LHCN-M2 (cell line): ENCODE measurements around the gene MON1B. TPM values are rescaled to one million over a fixed set of nuclear protein-coding genes. Genes with fewer than 3 reads are reported as not detected.

Experiments used
- DNase-seq: peaks from one replicate; pipeline ENCODE4 v3.0.0-alpha.2; 2012; ENCODE audit warnings: low read depth
- total RNA-seq: library from RNA; depleted of rRNA; stranded (reverse); fragments of >200 nt; gene quantifications from 2 replicates; pipeline ENCODE4 v1.2.3, GENCODE V29; 2014

The MON1B gene
- total RNA-seq, 1 experiment from 2014 or later = 12.2 TPM

DNA sequence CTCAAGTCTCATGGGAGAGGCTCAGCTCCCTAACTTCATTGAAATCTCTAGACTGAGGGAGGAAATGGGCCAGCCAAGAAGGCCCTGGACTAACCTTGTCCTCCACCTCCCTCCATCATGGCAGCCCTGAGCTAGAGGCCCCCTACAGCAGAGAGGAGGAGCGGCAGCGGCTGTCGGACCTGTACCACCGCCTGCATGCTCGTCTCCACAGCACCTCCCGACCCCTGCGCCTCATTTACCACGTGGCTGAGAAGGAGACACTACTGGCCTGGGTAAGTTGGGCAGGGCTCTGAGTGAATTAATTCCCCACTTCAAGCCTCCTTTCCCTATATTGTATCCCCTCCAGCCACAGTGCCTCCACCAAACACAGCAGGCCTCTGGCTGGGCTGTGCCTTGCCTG, 4.4 kb downstream of the MON1B start:
- DNase-seq = no peak

DNA sequence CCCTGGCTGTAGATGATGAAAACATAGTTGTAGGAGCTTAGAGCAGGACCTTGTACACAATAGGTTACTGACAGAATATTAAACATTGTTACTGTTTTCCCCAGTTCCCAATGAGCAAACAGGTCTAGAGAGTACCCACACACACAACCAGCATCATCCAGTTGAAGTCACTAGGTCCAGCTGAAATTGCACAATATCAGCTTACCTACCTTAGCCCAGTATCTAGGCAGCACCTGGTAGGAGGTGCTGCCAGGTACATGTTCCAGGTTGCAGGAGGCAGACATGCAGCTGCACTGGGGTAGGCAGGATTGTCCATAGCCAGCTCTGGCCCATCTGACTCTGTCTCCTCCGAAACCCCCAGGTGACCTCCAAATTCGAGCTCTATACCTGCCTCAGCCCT, 6.8 kb downstream of the MON1B start:
- DNase-seq = no peak

DNA sequence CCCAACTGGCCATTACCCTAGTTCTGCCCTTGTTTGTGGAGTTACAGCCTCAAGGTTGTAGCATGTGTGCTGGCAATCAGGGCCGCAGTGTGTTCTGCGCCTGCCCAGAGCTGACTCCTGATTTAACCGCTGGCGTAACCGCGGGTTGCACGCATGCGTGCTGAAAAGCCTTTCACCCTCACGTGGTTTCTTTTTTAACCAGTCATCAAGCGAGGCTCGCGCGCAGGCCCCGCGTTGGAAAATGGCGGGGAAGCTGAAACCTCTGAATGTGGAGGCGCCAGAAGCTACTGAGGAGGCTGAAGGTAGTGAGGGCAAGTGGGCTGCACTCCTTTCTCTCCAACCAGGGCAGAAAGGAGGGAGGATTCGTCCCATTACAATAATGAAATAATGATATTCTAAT, 8.2 kb downstream of the MON1B start, which contains the start of gene SYCE1L:
Gene SYCE1L, plus strand, starts transcription at position 198 of the 400 bp plus-strand sequence. Its CDS starts 44 bp downstream, at position 242.
- no peak for DNase-seq

DNA sequence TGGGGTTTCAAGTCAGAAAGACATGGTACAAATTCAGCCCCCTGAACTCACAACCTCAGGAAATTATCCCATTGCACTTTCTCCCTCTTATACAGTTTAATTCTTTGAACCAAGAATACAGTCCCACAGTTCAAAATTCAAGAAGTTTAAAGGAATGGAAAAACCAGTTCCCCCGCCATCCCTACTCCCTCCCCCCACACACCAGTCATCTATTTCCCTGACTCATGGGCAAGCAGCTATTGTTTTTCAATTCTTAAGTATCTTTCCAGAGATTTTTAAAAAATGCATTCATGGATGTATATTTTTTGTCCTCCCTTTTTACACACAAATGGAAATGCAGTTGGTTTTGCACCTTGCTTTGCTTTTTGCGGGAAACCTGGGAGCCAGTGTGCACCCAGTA, 15.5 kb downstream of the MON1B start:
- DNase-seq = no peak

DNA sequence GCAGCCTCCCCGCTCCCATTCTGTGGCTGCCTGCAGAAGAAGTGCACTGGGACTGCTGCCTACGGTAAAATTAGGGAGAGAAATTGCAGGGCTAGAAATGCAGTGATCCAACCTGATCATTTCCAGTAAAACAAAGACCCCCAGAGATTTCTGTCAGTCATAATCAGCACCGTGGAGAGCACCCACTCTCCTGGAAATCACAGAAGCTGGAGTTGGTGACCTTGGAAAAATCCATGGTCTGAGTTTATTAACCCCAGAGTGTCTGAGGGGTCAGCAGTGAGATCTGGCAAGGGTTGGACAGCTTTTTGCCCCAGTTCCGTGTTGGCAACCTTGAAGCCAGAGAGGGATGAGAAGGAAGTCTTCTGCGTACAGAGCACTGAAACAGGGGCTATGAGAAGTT, 16.0 kb downstream of the MON1B start:
- no peak for DNase-seq

DNA sequence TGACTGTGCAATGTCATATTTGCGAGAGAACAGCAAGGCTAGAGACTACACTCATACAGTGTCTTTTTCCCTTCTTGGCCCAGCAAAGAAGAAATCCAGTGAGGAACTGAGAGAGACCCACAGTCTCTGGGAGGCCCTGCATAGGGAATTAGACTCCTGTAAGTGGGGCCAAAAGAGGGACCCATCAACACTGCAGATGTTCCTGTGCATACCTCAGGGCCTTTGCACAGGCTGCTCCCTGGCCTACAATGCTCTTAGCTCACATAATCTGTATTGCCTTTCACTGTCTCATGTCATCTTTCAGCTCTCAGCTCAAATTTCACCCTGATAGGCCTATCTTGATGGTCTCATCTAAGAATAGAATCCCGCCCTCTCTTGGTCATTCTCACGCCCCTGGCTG, 17.4 kb downstream of the MON1B start:
- DNase-seq = no peak

DNA sequence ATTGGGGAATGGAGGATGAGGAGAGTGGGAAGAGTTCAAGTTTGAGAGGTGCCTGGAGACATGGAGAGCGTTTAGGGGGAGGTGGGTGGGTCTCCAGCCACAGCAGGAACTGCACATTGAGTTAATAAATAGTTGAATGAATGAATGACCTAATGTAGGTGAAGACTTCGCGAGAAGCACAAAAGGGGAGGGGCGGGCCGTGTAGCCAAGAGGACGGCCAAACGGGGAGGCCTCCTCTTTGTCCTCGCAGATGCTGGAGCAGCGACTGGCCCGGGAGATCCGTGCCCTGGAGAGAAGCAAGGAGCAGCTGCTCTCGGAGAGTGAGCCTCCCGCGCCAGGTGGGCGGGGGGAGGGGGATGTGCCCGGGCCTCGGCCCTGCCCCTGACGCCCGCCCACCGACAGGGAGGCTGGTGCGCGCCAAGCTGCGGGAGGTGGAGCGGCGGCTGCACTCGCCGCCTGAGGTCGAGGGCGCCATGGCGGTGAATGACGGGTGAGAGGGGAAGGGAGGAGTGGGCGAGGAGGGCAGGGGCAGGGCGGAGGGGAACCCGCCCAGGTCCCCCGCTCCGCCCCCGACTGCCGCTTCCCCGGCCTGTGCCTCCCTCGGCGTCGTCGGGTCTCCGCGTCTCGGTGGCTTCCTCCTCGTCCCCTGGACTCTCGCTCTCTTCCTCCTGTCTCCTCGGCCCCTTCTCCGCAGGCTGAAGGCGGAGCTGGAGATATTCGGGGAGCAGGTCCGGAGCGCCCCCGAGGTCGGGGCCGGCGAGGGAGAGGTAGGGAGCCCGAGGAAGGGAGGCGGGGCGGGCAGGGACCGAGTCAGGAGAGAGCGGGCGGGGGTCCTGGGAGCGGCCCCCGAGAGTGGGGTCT, 21.1 kb downstream of the MON1B start:
- peak; percentile 71 for DNase-seq

DNA sequence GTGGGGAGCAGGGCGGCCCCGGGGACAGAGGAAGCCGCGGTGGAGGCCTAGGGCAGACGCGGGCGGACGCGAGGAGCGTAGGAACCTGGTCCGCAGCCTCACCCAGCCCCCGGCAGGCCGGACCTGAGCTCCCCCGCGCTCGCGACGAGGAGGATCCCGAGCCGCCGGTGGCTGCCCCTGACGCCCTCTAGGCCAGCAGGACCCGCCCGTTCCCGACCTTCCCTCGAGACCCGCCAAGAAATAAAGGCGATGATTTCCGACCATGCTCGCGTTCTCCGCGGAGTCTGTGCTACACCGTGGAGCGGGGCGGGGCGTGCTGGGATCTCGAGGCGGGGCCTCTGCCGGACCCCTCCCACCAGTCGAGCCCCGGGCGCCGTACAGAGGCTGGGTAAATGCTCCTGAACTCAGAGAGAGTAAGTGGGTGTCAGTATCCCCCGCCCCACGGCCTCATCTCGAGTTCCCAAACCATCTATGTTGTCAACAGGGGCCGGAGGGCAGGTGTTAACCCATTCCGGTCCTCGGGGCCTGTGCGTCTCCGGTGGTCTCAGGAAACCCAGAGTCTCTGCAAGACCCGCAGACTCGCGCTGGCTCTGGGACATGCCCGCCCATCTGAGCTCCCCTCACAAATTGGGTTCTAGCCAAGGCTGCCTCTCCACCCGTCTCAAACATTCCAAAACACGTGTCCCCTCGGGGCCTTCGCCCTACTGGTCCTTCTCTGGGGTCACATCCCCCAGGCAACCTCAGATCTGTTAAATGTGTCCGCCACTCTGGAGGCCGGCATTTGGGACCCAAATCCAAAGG, 22.0 kb downstream of the MON1B start:
- peak; percentile 26 for DNase-seq

DNA sequence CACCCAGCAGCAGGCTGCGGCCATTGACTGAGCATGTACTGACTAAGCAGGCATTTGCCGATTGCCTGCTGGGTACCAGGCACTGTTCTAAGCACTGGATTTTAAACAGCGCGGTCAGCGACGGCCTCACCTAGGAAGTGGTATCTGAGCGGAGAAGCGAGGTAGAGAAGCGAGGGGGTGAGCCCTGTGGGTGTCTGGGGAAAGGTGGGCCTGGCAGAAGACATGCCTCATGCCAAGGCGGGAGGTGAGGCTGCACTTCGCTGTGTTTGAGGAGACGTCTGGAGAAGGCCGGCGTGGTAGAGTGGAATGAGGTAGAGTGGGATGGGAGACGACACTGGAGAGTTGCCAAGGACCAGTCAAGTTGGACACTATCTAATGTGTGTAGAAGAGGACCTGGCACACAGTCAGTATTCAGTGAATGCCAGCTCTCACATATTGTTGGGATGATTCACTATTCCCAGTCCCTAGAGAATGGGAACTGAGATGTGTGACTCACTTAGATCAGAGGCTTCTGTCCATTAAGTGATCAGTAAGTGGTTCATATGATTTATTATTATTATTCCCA, 22.6 kb downstream of the MON1B start:
- peak; percentile 95 for DNase-seq

DNA sequence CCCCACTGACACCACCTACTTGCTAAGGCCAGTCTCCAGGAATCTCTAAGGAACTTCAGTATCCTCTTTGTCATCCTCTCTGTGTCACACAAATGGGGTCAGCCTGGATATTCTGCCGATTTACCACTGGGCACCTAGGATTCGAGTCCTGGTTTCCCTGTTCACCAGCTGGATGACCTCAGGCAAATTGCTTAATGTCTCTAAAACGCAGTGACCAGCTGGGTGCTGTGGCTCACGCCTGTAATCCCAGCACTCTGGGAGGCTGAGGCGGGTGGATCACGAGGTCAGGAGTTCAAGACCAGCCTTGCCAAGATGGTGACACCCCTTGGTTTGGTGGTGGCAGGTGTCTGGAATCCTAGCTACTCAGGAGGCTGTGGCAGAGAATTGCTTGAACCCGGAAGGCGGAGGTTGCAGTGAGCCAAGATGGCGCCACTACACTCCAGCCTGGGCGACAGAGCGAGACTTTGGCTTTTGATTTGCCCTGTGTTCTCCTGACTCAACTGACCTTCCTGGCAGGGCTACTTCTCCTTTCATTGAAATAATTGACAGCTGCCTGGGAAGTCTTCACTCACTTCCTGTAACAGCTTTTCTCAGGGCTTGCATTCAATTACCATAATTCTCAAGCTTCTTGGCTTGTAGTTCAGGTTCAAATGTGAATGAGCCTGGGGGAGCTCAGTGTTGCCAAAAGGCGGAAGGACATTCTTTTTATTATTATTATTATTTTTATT, 23.6 kb downstream of the MON1B start:
- no peak for DNase-seq

DNA sequence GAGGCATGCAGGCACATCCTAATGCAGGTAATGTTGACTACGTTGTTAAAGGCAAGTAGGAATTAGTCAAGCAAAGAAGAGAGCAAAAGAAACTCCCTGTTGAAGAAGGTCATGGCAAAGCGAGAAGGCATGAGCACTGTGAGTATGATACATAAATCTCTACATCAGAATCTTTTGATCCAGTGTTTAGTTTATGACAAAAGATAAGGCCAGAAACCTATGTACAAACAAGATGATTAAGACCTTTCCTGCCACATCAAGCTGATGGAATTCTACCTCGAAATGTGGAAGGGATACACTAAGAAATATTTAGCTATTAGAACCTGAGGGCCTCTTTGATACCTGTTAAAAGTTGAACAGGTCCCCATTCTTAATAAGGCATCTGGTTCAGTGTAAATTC, 28.4 kb downstream of the MON1B start:
- no peak for DNase-seq

DNA sequence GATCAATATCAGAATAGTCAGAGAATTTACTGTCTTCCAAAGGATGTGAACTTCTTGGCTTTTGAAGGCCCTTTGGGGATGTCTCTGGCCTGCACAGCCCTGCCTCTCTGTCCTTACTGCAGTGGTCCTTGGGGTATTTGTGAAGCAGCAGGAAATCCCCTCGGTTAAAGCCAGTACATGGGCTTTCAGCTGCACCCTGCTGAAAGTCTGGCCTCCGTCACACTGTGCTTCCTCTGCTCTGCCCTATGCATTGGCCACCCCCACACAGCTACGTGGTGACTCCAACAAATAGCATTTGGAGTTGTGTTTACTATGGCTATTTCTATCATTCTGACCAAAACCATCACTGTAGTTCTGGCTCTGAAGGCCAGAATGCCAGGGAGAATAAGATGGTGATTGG, 29.4 kb downstream of the MON1B start:
- DNase-seq = no peak

DNA sequence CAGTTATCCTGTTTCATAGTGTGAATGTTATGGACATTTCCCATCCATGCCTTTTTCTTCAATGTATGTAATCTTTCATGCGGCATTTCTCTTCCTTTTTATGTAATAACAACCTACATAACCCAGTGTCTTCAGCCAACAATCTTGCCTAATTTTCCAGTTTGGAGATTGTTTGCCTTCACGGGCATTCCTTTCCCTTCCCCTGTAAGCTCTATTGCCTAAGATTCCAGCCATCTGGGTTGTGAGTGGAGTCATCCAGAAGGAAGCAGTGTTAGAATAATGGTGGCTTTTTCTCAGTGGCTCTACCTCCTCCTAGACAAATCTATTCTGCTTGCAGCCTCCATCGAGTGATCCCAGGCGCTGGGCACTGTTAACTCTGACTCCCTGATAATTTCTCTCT, 30.5 kb downstream of the MON1B start:
- DNase-seq = no peak

DNA sequence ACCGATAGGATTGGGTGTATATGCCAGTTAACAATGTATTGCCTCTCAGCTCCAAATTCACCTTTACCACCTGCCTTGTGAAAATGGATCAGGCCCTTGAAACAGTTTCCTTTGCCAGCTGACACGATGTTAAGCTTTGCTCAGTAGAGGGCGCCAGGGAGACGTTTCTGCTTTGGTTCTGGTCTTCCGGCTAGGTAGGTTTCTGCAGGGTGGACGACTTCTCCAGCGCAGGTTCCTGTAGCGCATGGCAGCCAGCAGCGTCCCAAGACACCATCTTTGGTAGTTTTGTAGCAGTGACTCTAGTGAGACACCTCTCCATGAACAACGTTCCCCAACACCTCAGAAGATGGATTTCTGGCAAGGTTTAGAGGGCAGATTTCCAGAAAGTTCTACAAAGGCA, 32.2 kb downstream of the MON1B start:
- DNase-seq = no peak

DNA sequence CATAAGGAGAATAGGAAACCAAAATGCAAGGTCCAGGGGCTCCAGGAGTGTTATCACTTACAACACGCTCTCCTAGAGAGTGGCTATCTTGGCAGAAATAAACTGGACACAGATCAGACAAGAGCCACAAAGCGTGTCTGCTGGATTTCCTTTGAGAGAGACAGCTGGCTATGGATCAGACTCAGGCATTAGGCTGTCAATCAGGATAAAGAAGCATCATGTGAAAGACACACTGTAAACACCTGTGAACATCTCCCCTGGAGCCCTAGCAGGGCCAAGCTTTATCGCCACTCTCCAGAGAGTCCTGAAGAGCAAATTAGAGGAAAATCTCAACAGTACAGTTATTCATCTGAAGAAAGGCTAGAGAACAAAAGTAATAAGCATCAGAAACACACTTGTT, 34.2 kb downstream of the MON1B start:
- no peak for DNase-seq

DNA sequence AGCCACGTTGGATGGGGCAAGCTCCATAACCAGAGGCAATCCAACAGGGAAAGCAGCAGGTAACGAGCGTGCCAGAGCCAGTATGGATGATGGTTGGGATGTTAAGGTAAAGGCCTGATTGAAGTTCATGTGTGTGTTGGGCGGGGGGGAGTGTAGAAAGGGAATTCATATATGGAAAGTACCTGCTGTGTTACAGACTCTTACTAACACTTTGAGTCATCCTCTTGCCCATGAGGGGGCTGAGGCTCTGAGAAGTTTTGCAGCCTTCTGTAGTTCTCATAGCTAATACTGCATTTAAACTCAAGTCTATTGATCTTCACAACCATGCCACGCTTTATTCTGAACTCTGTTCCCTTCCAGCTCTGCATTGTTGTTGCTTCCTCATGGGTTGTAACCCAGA, 36.8 kb downstream of the MON1B start:
- DNase-seq = no peak

DNA sequence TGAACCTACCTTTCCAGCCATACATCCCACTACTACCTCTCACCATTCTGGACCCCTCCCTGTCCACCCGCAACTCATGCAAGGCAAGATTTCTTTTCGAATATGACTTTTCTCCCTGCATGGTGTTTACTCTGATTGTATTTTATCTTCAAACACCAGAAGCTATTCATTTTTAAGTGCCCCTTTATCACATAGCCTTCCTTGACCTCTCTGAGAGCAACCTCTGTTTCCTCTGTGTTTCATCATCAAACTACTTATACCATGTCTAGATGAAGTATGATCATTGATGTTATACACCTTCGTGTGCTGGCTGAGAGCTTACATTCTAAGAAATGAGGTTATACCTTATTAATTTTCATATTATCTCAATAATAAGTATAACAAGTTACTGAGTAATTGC, 40.1 kb downstream of the MON1B start:
- DNase-seq = no peak

DNA sequence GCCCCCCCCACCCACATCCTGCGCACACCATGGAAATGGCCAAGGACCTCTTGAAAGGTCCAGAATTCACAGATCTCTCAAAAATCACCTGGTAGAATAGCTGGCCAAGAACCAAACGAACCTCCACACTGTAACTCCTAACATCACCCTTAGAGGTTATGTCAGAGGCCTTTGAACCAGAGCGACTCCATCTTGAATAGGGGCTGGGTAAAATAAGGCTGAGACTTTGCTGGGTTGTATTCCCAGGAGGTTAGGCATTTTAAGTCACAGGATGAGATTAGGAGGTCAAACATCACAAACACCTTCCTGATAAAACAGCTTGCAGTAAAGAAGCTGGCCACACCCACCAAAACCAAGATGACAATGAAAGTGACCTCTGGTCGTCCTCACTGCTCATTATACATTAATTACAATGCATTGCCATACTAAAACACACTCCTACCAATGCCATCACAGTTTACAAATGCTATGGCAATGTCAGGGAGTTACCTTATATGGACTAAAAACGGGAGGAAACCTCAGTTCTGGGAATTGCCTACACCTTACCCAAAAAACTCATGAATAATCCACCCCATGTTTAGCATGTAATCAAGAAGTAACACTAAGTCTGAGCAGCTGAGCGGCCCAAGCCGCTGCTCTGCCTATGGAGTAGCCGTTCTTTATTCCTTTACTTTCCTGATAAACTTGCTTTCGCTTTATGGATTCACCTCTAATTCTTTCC, 43.0 kb downstream of the MON1B start:
- DNase-seq = no peak

DNA sequence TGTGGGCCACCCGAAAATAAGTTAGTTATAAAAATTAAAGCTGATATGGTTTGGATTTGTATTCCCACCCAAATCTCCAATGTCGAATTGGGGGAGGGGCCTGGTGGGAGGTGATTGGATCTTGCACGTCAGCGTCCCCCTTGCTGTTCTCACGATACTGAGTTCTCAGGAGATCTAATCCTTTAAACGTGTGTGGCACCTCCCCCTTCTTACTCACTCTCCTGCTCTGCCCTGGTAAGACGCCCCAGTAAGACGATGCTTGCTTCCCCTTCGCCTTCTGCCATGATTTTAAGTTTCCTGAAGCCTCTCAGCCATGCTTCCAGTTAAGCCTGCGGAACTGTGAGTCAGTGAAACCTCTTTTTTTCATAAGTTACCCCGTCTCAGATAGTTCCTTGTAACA, 43.6 kb downstream of the MON1B start:
- DNase-seq = no peak

DNA sequence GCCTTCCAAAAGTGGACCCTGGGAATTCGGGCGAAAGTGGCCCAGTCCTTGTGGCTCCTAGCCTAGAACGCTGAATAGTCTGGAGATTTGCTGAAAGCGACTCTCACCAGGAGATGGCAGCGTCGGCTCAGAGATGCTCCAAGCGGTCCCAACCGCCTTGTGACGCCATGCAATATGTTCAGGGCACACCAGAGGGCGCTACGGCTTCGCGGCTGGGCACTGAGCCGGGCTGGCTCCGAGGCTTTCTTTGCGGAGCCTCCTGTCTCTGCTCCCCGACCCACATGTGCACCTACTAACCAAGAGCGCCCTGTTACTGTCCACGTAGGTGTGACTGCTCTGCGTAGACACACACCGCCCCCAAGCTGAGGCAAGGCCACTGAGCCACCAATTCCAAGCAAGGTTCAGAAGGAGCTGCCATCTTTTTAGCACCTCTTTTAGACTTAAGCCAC, 45.1 kb downstream of the MON1B start:
- peak; percentile 66 for DNase-seq

DNA sequence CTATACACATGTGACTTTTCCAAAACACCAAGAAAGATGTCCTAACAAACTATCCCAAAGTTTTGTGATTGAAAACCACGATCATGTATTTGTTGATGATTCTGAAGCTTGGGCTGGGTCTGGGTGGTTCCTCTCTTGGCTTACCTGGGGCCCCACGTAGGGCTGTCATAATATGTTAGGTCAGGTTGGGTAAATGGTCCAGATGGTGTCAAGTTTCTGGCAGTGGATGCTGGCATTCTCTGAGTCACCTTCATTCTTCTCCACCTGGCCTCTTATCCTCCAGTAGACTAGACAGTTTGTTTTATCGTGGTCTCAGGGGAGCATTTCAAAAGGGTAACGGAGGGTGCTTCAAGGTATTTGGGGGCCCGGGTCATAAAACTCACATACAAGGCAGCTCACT, 47.6 kb downstream of the MON1B start:
- no peak for DNase-seq
